Astrocyte (in vitro differentiated cells and primary cell): Measurements from ENCODE around the gene LGALS3BP. TPM values are rescaled to one million over a fixed set of nuclear protein-coding genes. Genes with fewer than 3 reads are reported as not detected.

Source experiments
- DNase-seq: peaks from one replicate; pipeline ENCODE4 v3.0.0-alpha.2; 2010; ENCODE audit warnings: low read depth
- FAIRE-seq: peaks from 2 replicates; lab custom pipeline; 2011; peaks lifted over from hg19 to GRCh38; lab: Jason Lieb, UNC
- H2AFZ ChIP-seq: 2 replicates; pipeline ENCODE4 v1.6.0; 2012; ENCODE audit warnings: low read depth, low read length, inconsistent platforms
- H3K27ac ChIP-seq: 2 replicates; pipeline ENCODE4 v1.5.1; 2011; ENCODE audit warnings: low read depth, low read length, inconsistent platforms
- H3K27me3 ChIP-seq: 2 replicates; pipeline ENCODE4 v1.6.0; 2011; ENCODE audit warnings: low read length, inconsistent platforms; ENCODE audit not compliant: insufficient read depth
- H3K36me3 ChIP-seq: 2 replicates; pipeline ENCODE4 v1.5.1; 2011; ENCODE audit warnings: low read length, inconsistent platforms; ENCODE audit not compliant: insufficient read depth
- H3K4me1 ChIP-seq: 2 replicates; pipeline ENCODE4 v1.5.1; 2011; ENCODE audit warnings: low read length, inconsistent platforms; ENCODE audit not compliant: insufficient read depth
- H3K4me2 ChIP-seq: 2 replicates; pipeline ENCODE4 v1.6.0; 2012; ENCODE audit warnings: low read length, inconsistent platforms
- H3K4me3 ChIP-seq: 2 replicates; pipeline ENCODE4 v1.5.1; 2011; ENCODE audit warnings: low read depth, mild to moderate bottlenecking, low read length, inconsistent platforms; ENCODE audit not compliant: insufficient read depth
- H3K79me2 ChIP-seq: 2 replicates; pipeline ENCODE4 v1.6.0; 2012; ENCODE audit warnings: mild to moderate bottlenecking, low read length, inconsistent platforms; ENCODE audit not compliant: insufficient read depth
- H3K9ac ChIP-seq: 2 replicates; pipeline ENCODE4 v1.6.0; 2012; ENCODE audit warnings: mild to moderate bottlenecking, low read length, inconsistent platforms
- H3K9me3 ChIP-seq: 2 replicates; pipeline ENCODE4 v1.5.1; 2012; ENCODE audit warnings: low read depth, mild to moderate bottlenecking, low read length, inconsistent platforms; ENCODE audit not compliant: insufficient read depth
- H4K20me1 ChIP-seq: 2 replicates; pipeline ENCODE4 v1.6.0; 2012; ENCODE audit warnings: low read length, inconsistent platforms; ENCODE audit not compliant: insufficient read depth
- H3K27ac Mint-ChIP-seq: one replicate; pipeline ENCODE4 v1.8.0; 2021; ENCODE audit warnings: mild to moderate bottlenecking, mixed read lengths; ENCODE audit not compliant: unreplicated experiment
- H3K27me3 Mint-ChIP-seq: one replicate; pipeline ENCODE4 v1.8.0; 2021; ENCODE audit warnings: low read depth, mixed read lengths; ENCODE audit not compliant: unreplicated experiment
- H3K36me3 Mint-ChIP-seq: one replicate; pipeline ENCODE4 v1.8.0; 2021; ENCODE audit warnings: low read depth, mixed read lengths; ENCODE audit not compliant: unreplicated experiment
- H3K4me1 Mint-ChIP-seq: one replicate; pipeline ENCODE4 v1.8.0; 2021; ENCODE audit warnings: low read depth, mixed read lengths; ENCODE audit not compliant: unreplicated experiment
- H3K4me3 Mint-ChIP-seq: one replicate; pipeline ENCODE4 v1.8.0; 2021; ENCODE audit warnings: mild to moderate bottlenecking, moderate library complexity, mixed read lengths; ENCODE audit not compliant: unreplicated experiment
- H3K9me3 Mint-ChIP-seq: one replicate; pipeline ENCODE4 v1.8.0; 2021; ENCODE audit warnings: mild to moderate bottlenecking, mixed read lengths; ENCODE audit not compliant: unreplicated experiment
- EZH2 ChIP-seq: IDR thresholded peaks from 2 replicates; pipeline ENCODE4 v1.6.1; 2012; ENCODE audit warnings: mild to moderate bottlenecking, low read length, inconsistent platforms; ENCODE audit not compliant: insufficient read depth
- total RNA-seq: library from RNA; stranded (reverse); gene quantifications from 2 replicates; pipeline ENCODE4 v1.2.1, GENCODE V29; 2021
- TF ChIP-seq, protein P1 (sequence below): IDR thresholded peaks from 2 replicates; pipeline ENCODE4 v1.5.1; 2011; ENCODE audit warnings: low read depth, mild to moderate bottlenecking, inconsistent platforms, low read length, moderate library complexity; ENCODE audit not compliant: insufficient read depth

The LGALS3BP gene
- total RNA-seq, 1 donor from 2014 or later: 495 TPM

DNA sequence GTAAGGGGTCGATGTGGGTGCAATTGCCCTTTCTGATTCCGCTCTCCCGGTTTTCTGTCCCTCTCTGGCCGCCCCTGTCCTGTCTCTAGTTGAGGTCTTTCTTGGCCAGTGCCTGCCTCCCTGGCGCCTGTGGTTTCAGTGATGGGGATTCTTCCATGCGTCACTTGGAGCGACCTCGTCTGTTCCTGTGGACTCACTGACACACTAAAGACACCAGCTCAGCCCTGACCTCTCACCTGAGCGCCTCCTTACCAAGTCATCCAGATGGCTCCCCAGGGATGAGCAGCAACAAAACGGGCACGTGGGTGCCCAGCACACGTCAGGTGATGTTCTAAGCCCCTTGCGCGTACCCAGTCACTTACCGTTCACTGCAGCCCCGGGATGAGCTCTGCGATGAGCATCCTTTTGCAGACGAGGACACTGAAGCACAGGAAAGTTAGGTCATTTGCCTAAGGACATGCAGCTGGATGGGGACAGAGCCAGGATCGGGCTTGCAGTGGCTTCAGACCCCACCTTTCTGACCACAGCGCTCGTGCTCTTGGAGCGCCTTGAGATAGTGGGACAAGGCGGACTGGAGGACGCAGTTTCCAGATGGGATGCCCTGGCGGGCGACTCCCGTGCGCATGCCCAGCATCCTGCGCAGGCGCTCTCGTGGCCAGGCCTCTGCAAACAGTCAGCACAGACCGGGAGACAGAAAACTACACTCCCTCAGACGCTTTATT is 11.5 kb upstream of the LGALS3BP start:
- H3K27me3 ChIP-seq: no peaks in the 10 kb centered on the region
- no peak overlapping the region for H3K9ac ChIP-seq
- H3K4me3 ChIP-seq: no peak overlapping the region
- no peaks in the 10 kb centered on the region for H3K9me3 Mint-ChIP-seq
- H3K9me3 ChIP-seq: no peaks in the 10 kb centered on the region
- H3K27ac ChIP-seq: no peak overlapping the region
- peaks cover under 1% of the 10 kb centered on the region for H3K79me2 ChIP-seq
- DNase-seq: no peak
- no peak for TF ChIP-seq EZH2
- TF ChIP-seq, protein P1, sequence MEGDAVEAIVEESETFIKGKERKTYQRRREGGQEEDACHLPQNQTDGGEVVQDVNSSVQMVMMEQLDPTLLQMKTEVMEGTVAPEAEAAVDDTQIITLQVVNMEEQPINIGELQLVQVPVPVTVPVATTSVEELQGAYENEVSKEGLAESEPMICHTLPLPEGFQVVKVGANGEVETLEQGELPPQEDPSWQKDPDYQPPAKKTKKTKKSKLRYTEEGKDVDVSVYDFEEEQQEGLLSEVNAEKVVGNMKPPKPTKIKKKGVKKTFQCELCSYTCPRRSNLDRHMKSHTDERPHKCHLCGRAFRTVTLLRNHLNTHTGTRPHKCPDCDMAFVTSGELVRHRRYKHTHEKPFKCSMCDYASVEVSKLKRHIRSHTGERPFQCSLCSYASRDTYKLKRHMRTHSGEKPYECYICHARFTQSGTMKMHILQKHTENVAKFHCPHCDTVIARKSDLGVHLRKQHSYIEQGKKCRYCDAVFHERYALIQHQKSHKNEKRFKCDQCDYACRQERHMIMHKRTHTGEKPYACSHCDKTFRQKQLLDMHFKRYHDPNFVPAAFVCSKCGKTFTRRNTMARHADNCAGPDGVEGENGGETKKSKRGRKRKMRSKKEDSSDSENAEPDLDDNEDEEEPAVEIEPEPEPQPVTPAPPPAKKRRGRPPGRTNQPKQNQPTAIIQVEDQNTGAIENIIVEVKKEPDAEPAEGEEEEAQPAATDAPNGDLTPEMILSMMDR: no peak
- H3K36me3 Mint-ChIP-seq: peaks cover 14% of the 10 kb centered on the region
- H3K4me2 ChIP-seq: no peak overlapping the region
- H3K4me1 Mint-ChIP-seq: peaks cover 8% of the 10 kb centered on the region
- H2AFZ ChIP-seq: no peak overlapping the region
- H3K36me3 ChIP-seq: peaks cover 8% of the 10 kb centered on the region
- H3K27me3 Mint-ChIP-seq: no peaks in the 10 kb centered on the region
- H3K27ac Mint-ChIP-seq: no peak overlapping the region
- no peak overlapping the region for H3K4me3 Mint-ChIP-seq
- no peak for FAIRE-seq
- peaks cover 46% of the 10 kb centered on the region for H4K20me1 ChIP-seq
- H3K4me1 ChIP-seq: peaks cover 13% of the 10 kb centered on the region

DNA sequence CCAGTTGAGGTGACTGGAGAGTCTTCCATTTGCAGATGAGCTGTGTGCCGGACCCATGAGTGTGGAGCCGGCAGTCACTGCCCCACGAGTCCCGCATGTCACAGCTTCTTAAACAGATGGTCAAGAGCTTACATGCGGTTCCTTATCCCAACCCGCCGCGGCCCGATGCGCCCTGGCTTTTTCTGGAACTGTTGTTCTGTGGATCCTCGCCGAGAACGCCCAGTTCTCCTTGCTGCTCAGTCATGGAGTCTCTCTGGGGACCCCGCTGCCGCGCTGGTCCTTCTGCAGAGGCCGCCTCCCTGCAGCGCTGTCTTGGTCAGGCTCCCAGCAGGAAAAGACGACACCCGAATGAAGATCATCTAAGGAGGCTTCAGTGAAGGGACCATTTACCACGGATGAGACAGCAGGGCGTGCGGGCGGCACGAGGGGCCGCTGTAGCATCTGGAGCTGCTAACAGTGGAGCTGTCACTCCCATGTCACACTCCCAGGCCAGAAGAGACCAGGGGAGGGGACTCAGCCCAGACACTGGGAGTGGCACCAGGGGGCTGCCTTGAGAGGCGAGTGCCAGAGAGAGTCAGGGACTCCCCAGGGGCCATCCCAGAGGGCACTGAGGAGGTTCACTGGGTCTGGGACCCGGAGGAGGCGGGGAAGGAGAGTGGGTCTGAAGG is 10.8 kb upstream of the LGALS3BP start:
- no peaks in the 10 kb centered on the region for H3K9me3 Mint-ChIP-seq
- no peak overlapping the region for H3K4me3 ChIP-seq
- no peak for TF ChIP-seq EZH2
- TF ChIP-seq, protein P1: no peak
- no peaks in the 10 kb centered on the region for H3K9me3 ChIP-seq
- H3K27ac Mint-ChIP-seq: no peak overlapping the region
- FAIRE-seq (no peak), DNase-seq (no peak)
- H3K9ac ChIP-seq: no peak overlapping the region
- peaks cover 11% of the 10 kb centered on the region for H3K36me3 Mint-ChIP-seq
- no peaks in the 10 kb centered on the region for H3K27me3 ChIP-seq
- H3K27ac ChIP-seq: no peak overlapping the region
- no peak overlapping the region for H3K4me3 Mint-ChIP-seq
- H3K4me1 ChIP-seq: peaks cover 13% of the 10 kb centered on the region
- H3K4me2 ChIP-seq: no peak overlapping the region
- H3K27me3 Mint-ChIP-seq: no peaks in the 10 kb centered on the region
- H3K36me3 ChIP-seq: peaks cover 8% of the 10 kb centered on the region
- peaks cover 8% of the 10 kb centered on the region for H3K4me1 Mint-ChIP-seq
- H2AFZ ChIP-seq: no peak overlapping the region
- no peaks in the 10 kb centered on the region for H3K79me2 ChIP-seq
- H4K20me1 ChIP-seq: peaks cover 39% of the 10 kb centered on the region

DNA sequence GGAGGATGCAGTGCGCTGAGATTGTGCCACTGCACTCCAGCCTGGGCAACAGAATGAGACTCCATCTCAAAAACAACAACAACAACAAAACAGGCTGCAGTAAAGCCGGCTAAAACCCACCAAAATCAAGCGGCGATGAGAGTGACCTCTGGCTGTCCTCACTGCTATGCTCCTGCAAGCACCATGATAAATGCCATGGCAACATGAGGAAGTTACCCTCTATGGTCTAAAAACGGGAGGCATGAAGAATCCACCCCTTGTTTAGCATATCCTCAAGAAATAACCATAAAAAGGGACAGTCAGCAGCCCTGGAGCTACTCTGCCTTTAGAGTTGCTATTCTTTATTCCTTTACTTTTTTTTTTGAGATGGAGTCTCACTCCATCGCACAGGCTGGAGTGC is 8.4 kb upstream of the LGALS3BP start:
- no peak overlapping the region for H2AFZ ChIP-seq
- no peak overlapping the region for H3K4me2 ChIP-seq
- peaks cover 8% of the 10 kb centered on the region for H3K36me3 ChIP-seq
- Mint-ChIP-seq H3K27ac (no peak overlapping the region), H3K4me3 (no peak overlapping the region), H3K4me1 (peaks cover 8% of the 10 kb centered on the region), H3K27me3 (no peaks in the 10 kb centered on the region), H3K9me3 (no peaks in the 10 kb centered on the region), H3K36me3 (peaks cover 11% of the 10 kb centered on the region)
- peaks cover 17% of the 10 kb centered on the region for H4K20me1 ChIP-seq
- DNase-seq (no peak), FAIRE-seq (no peak)
- no peak overlapping the region for H3K9ac ChIP-seq
- H3K79me2 ChIP-seq: no peaks in the 10 kb centered on the region
- H3K4me1 ChIP-seq: peaks cover 13% of the 10 kb centered on the region
- no peaks in the 10 kb centered on the region for H3K9me3 ChIP-seq
- no peak overlapping the region for H3K27ac ChIP-seq
- H3K27me3 ChIP-seq: no peaks in the 10 kb centered on the region
- no peak for TF ChIP-seq EZH2
- no peak overlapping the region for H3K4me3 ChIP-seq
